GM13977 (cell line): Measurements from ENCODE around the gene S1PR2.
"Not testable (repeated sequence)": the region's sequence is repeated elsewhere in the genome, so short reads cannot be mapped to it uniquely, and the experiment has no call there.

Experiments
- DNase-seq: peaks from one replicate; pipeline ENCODE4 v3.0.0; 2012; ENCODE audit warnings: low spot score
- CTCF ChIP-seq: IDR thresholded peaks from 2 replicates; pipeline ENCODE4 v1.5.1; 2012; ENCODE audit warnings: mild to moderate bottlenecking, control low read depth; ENCODE audit not compliant: insufficient read depth; ENCODE audit errors: extremely low read depth, missing control alignments
- in situ Hi-C: fragments of 300-500 bp; cut with MboI; formaldehyde crosslinking; loops from one replicate; pipeline ENCODE4 v1.12.0; 2022; ENCODE audit warnings: low sequenced_read_pairs, low pct_unique_long_range_greater_than_20kb, mixed read lengths, inconsistent platforms; ENCODE audit not compliant: unreplicated experiment

Gene S1PR2

GRCh38 chr19:10254244-10254643 lies 23.1 kb upstream of the S1PR2 start:
- no peak for TF ChIP-seq CTCF
- no peak for DNase-seq
- in situ Hi-C loops, result loop anchor here (25.0 kb wide), 1 partner anchor 317 kb away; the partner anchor contains the start of gene OLFM2

- in situ Hi-C loops, result loop anchor here (25.0 kb wide), 1 partner anchor 315 kb away; the partner anchor contains the start of gene OLFM2
- TF ChIP-seq CTCF, result no peak
- no peak for DNase-seq
Observed at GRCh38 chr19:10252707-10253106, 21.6 kb upstream of the S1PR2 start.

- TF ChIP-seq CTCF, result no peak
- in situ Hi-C loops, result loop anchor here (25.0 kb wide), 1 partner anchor 315 kb away; the partner anchor contains the start of gene OLFM2
- DNase-seq, result peak; percentile 95
Observed at GRCh38 chr19:10251792-10252694, 20.9 kb upstream of the S1PR2 start, which contains the start of gene MRPL4. Gene MRPL4 (plus strand): TSS chr19:10252214. CDS start chr19:10252254, 40 bp downstream.

GRCh38 chr19:10246511-10246910 lies 15.4 kb upstream of the S1PR2 start:
- in situ Hi-C loops, result no loop called here
- no peak for DNase-seq
- no peak for TF ChIP-seq CTCF

DNA sequence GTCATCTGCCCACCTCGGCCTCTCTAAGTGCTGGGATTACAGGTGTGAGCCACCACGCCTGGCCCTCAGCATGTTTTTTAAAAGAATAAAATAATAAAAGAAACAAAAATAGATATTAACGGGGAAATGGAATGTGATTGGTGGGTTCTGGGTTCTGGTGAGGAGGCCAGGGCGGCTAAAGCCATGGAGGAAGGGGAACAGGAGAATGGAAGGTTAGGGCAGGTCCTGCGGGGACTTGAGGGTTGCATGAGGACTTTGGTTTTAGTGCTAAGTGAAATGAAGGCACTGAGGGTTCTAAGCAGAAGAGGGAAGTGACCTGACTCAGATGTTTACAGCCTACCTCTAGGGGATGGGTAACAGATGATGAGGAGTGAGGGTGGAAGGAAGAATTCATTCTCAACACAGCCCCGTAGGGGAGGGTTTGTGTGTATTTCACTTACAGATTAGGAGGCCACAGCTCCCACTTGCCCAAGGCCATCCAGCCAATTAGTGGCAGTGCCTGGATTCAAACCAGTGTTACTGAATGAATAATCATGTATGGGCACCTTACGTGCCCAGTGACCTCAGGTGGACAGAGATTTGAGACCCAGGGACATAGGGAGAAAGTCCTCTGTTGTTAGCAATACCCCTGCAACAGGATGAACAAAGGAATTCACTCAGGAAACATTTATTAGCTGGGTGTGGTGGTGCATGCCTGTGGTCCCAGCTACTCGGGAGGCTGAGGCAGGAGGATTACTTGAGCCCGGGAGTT lies 14.2 kb upstream of the S1PR2 start:
- DNase-seq, result no peak
- no peak for TF ChIP-seq CTCF
- in situ Hi-C loops, result no loop called here

DNA sequence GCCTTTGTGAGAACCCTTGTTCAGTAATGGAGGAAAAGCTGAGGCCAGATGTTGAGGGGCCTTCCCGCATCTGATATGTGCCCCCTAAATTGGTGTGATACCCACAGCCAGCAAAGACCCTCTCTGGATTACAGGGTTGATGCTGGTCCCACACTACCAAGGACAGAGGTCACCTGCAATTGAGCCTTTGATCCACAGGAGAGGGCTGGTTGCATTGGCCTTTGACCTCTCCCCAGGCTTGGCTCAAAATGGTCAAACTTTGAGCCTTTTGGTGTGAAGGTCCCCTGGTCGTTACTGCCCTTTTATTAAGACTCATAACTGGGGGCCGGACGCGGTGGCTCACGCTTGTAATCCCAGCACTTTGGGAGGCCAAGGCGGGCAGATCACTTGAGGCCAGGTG lies 12.5 kb upstream of the S1PR2 start:
- DNase-seq, result no peak
- in situ Hi-C loops, result no loop called here
- no peak for TF ChIP-seq CTCF

GRCh38 chr19:10241826-10242449 lies 10.8 kb upstream of the S1PR2 start:
- in situ Hi-C loops, DNase-seq: not testable (repeated sequence)
